ENCODE data around the gene GSG1. TPM values are rescaled to one million over a fixed set of nuclear protein-coding genes. Genes with fewer than 3 reads are reported as not detected.

GSG1 gene
- total RNA-seq (2014; rRNA removed; shearing (Covaris generic)): not detected in 2 replicates
- polyA plus RNA-seq (2015; cell fraction: cytosol; rRNA removed): 0.06 TPM in 1 of 2 replicates, not detected in the other
- not detected in 2 replicates for polyA plus RNA-seq (2015; cell fraction: nucleus; rRNA removed)

DNA sequence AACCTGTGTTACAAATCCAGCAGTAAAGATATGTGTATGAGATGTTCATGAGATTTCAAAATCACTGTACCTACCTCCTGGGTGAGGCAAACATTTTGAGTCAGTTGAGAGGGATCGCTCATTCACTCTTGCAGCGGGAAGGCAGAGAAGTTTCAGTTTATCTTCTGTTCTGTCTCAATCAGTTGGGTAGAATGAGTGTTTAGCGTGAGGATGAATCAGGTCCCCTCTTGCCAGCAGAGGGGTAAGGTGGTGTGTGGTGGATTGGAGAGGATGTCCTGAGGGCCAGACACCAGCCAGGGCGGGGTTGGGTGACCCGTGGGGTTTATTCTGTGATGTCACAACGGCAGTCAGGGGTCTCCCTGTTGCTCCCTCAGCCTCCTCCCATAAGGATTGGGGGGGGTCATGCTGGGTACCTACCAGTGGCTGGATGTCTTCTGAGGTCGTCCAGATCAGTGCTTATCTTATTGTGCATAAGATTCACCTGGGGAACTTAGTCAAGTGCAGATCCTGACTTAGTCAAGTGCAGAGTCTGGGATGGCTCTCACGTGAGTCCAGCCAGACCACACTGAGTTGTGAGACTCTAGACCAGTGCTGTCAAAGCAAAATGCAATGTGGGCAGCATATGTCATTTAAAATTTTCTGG, at the start of gene GSG1:
GSG1 (minus strand) TSS at position 277 of the 643 bp plus-strand sequence; CDS start at position 122, 155 bp downstream.
- DNase-seq (ENCODE audit: low read depth): no peak

DNA sequence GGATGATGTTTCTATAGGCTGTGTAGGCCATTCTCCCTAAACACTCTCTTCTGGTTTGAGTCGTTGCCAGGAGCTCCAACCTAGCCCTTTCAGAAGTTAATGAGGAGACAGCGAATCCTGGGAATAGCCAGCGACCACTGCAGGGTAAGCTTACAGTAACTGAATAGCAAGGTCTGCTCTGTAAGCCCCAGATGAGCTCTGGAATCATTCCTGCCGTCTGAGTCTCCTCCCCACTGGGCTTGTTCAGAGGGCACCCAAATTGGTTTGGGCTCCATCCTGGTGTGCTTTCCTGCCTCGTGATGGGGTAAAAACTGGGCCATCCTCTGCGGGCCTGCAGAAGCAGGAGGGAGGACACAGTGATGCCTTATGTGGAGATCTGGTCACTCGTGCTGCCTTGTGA, 49.7 kb upstream of the GSG1 start:
- no peak for DNase-seq (ENCODE audit: low read depth)

DNA sequence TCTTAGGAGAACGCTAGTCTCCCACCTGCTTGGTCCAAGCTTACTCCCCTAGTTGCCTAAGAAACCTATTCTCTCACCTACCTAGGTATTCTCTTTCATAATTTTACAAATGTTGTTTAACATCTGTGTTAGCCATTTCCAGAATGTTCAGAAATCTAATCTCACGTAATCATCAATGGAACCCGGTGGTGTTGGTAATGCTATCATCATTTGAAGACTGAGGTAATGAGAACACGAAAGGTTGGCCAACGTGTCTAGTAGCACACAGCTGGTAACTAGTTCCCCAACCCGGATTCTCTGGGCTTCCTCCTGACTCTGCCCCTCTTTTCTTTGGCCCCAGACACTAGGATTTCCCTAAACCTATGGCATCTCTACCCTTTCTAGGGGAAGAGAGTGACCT, 49.3 kb upstream of the GSG1 start:
- DNase-seq (ENCODE audit: low read depth): no peak

DNA sequence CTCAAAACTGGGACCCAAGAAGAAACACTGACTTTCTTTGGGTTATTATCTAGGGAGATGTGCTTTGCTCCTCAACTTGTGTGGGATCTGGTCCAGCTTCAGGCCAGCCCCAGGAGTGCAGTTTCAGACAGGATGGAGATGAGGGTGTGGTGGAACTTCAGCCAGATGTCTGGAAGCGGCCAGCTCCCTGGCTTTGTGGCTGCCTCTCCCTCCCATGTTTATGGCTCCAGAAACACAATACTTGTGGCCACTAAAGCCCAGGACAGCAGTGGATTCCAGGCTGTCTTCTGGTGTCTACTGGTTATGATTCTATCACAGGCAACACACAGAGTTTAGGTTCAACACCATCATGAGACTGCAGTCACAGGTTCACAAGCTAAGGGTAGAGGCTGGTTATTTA, 48.8 kb upstream of the GSG1 start:
- DNase-seq (ENCODE audit: low read depth): no peak

DNA sequence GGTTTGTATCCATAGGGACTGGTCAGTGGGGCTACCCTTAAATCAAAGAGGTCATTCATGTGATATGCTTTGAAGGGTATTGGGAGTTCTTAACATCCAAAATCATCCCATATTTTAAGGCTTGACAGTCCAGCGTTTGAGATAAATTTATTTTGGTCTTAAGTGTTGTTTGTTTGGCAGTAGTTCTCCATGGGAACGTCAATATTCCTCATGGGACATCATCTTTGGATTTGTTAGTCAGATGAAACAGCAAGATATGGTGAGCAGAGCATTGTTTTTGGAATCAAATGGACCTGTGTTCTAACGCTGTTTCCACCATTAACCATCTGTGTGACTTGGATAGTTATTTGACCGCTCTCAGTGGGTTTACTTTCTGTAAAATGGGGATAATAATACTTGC, 45.9 kb upstream of the GSG1 start:
- no peak for DNase-seq (ENCODE audit: low read depth)

DNA sequence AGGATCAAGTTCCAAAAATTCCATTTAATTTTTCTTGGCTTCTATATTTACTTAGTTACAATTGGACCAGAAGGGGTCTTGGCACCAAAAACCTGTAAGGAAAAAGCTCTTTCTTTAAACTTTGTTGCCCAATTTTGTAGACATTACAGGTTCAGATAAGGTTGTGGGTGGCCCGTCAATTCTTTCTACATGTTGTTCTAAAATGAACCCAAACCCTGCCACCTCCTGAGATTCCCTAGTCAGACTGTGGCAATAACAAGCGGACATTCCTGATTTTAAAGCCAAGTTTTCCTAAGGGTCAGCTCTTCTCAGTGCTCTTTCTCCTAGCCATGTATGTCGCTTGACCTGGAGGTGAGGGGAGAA, 45.0 kb upstream of the GSG1 start:
- no peak for DNase-seq (ENCODE audit: low read depth)

DNA sequence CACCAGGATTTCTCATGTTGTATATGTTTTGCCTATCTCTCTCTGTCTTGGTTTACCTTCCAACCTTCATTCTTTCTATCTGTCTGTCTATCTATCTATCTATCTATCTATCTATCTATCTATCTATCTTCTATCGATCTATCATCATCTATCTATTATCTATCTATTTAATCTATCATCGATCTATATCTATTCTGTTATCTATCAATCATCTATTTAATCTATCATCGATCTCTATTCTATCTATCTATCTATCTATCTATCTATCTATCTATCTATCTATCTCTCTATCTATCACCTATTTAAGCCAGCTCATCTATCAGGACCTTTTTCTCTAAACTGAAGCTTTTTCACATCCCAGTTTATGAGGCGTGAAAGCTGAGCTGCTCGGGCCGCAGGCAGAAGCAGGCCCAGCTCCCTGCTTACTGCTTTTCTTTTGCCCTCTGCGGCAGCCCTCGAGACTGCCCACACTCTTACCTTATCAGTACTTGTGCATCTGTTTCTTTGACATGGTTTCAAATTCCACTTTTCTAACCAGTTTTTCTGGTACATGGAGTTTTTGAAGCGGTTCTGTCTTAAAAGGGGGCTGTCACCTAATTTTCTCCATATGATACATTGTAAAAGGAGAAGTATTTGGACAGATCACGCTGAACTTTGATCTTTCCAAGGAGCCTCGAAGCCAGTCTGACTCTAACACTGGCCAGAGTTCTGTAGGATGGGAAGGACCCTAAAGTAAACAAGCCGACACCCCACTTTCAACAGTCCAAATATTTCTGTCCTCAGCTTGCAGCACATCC, 44.4 kb upstream of the GSG1 start:
- DNase-seq (ENCODE audit: low read depth): no peak

DNA sequence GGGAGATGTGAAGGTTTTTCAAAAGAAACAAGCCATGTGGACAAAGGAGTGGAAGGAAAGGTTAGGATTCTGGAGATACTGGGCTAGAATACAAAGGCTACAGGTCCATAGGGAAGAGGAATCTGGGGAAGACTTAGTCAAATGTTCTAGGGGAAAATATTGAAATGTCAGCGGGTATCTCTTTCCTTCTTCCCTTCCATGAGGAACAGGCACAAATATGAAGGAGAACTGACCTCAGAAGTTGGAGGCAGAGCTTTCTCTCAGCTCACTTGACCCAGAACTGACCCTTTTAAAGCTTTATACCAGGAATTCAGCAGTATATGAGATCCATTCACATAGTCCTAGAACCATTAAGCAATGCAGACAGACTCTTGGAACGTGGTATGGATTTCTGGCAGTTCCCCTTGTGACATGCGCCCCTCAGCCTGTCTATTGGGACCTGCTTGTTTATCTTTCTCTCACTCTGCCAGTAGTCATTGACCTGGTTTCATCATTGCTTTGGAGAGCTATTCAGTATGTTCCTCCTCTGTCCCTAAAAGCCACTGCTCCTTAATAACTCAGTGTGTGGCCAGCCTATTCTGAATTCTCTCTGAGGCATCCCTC, 43.0 kb upstream of the GSG1 start:
- no peak for DNase-seq (ENCODE audit: low read depth)

DNA sequence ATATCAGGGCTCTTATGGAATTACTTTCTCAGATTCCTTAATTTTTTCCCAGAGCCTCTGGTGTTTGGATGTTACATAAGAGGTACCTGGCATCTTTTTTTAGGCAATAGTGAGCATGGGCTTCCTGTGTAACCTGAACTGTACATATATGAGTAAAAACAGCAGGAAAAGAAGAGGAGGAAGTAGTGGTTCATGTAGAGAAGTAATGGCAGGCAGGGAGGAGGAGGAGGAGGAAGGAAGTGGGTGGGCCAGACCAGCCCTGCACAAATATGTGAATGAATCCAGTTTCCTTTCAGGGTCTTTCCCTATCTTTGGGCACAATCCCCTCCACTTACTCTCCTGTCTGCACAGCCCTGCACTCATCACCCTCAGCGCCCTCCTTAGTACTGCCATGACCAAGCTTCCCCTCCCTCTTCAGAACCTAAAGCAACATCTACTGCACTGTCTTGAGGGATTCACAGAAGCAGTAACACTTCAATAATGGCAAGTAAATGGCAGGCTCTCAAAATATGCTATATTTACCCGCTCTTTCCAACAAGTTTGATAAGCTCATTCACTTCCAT, 40.9 kb upstream of the GSG1 start:
- DNase-seq (ENCODE audit: low read depth): peak; percentile 44

DNA sequence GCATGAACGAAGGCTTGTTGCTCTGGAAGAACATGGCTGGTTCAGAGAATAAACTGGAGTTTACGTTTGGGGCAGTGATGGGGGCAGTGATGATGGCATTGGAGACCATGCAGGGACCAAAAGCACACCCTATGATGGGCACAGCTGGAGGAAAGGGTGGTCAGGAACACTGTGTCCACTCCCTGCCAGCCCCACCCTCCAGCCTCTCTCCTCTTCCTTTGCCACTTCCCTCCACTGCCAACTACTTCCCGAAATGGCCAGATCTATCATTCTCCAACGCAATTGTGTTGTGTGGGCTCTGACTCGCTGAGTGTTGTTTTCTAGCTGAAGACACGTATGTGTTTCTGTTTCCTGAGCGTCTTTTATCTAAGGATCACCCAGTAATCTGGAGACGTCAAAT, 39.3 kb upstream of the GSG1 start:
- DNase-seq (ENCODE audit: low read depth): no peak

DNA sequence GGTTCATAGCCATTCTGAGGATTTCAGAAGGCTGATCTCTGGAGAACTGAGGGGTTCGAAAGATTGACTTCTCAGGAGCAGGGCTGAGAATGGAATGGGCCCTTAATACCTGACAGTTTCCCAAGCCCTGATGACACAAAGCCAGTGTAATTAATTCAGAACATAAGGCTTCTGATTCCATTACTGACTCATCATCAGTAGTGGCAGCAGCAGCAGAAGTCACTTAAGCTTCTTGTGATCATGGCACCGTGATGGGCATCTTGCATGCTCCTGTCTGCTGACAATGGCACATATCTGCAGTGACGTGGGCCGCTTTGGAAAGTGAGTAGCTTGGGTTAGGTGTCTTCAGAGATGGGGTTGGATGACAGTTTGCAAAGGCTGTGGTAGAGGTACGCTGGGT, 38.2 kb upstream of the GSG1 start:
- DNase-seq (ENCODE audit: low read depth): no peak

DNA sequence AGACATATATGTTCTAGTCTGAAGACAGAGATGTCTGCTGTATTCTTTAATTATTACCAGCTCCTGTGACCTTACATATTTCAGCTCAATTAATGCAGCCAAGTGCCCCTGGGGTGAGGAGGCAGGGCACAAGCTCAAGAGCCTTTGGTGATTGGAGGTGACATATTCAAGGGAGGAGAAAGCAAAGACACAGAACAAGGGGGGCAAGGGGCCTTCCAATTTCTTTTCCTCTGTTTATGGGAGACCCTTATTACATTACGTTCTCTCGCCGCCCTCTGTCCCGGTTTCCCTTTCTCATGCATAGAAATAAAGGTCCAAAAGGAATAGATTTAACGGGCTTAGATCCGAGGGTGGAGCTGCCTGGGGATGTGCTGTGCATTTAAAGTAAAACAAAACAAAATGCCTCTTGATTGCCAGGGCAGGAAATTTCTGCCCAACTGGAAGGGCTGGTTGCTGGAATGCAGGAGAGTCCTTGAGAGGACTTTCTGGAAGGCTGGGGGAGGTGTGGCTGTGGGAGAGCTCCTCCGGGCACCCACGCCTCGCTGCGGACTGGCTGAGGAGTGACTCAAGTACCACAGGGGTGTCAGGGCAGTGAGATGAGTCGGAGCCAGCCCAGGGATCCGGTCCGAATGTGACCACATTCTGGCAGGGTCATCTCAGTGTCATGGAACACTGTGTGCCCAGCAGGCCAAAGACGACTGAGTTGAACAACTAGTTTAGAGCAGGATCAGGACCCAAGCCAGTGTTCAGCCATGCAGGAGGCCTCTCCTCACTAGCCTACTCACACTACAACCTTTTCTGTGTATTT, 32.1 kb upstream of the GSG1 start:
- DNase-seq (ENCODE audit: low read depth): peak; percentile 88

DNA sequence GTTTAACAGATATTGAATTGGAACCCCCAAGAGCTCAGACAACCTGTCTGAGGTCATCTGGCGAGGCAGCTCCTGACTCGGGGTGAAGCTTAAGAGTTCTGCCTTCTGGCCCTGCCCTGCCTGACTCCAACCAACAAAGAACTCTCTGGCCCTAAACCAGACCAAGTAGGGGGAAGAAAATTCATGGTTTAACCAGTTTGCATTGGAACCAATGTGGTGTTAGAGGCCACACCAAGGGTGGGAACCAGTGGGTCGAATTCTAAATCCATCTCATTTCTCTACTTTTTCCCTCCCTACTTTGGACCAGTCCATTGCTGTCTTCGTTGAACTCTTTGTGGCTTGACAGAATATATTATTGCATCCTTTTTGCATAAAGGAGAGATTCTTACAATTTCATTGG, 30.4 kb upstream of the GSG1 start:
- DNase-seq (ENCODE audit: low read depth): no peak

DNA sequence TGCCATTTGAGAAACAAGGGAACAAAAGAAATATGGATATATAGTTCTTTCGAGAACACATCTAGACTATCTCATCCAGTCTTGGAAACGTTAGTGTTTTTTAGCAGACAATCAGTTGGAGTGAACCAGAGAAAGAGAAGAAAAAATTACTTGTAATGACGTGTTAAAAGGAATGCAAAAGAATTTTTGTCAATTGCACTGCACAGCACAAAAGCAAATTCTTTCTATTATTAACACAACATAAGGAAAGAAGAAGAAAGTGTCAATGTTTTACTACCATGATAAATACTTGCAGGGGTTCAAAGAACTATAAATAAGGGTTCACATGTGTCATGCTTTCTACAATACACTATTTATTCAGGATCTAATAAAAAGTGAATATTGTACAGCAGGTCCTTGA, 27.5 kb upstream of the GSG1 start:
- DNase-seq (ENCODE audit: low read depth): no peak

DNA sequence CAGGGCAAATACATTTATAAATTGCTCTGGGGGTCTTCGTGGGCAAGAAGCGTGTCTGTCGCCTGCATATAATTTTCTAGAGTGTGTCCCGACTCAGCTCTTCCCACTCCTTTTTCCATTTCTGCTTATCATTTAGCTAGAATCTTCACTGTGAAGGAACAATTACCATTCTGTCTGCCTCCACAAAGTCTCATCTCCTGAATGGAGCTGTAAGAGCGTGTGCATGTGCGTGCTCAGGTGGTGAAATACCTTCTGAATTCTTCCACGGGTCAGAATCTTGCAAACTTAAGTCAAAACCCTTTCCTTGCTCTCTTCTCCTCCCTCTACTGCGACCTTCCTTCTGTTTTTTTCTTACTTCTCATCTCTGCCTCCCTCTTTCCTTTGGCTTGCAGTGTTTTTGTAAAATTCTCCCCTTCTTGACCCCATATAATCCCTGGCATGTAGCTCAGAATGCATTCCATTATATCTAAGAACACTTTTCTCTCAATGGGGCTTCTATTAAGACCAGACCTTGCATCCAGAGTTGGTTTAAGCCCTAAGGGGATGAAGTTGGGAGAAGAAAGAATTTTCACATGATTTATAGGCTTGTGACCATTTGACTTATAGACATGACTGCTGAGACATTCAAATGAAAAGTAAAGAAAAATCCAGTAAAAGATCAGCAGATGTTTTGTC, 25.0 kb upstream of the GSG1 start:
- no peak for DNase-seq (ENCODE audit: low read depth)

DNA sequence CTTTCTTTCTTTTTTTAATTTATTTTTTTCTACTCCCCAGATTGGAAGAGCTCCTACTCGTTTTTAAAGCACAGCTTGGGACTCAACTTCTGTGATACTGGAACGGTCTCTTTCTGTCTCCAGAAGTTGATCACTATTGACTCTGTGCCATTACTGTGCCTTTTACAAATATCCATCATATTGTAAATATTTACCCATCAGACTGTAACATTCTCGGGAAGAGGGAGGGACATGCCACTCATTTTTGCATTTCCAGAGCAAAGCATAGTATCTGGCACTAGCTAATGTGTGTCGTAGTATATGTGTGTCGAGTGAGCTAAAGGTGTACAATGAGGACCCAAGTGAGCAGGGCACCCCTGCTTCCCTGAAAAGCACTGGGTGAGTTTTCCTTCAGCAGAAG, 24.0 kb upstream of the GSG1 start:
- DNase-seq (ENCODE audit: low read depth): no peak

DNA sequence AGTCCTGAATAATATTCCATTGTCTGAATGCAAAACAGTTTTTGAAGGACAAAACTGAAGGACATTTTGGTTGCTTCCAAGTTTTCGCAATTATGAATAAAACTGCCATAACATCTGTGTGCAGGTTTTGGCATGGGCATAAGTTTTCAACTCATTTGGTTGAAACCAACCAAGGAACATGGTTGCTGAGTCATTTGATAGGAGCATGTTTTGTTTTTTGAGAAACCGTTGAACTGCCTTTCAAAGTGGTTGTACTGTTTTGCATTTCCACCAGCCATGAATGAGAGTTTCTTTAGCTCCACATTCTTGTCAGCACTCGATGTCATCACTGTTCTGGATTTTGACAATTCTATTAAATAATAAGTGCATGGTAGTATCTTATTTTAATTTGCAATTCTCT, 23.0 kb upstream of the GSG1 start:
- DNase-seq (ENCODE audit: low read depth): no peak

DNA sequence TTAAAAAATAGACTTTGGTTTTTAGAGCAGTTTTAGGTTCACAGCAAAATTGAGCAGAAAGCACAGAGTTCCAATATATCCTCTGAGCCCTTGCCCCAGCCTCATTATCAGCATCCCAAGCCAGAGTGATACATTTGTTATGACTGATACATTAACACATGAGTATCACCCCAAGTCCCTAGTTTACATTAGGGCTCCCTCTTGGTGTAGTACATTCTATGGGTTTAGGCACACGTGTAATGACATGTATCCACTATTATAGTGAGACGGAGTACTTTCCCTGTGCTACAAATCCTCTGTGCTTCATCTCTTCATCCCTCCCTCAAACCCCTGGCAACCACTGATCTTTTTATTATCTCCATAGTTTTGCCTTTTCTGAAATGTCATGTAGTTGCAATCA, 22.5 kb upstream of the GSG1 start:
- no peak for DNase-seq (ENCODE audit: low read depth)

DNA sequence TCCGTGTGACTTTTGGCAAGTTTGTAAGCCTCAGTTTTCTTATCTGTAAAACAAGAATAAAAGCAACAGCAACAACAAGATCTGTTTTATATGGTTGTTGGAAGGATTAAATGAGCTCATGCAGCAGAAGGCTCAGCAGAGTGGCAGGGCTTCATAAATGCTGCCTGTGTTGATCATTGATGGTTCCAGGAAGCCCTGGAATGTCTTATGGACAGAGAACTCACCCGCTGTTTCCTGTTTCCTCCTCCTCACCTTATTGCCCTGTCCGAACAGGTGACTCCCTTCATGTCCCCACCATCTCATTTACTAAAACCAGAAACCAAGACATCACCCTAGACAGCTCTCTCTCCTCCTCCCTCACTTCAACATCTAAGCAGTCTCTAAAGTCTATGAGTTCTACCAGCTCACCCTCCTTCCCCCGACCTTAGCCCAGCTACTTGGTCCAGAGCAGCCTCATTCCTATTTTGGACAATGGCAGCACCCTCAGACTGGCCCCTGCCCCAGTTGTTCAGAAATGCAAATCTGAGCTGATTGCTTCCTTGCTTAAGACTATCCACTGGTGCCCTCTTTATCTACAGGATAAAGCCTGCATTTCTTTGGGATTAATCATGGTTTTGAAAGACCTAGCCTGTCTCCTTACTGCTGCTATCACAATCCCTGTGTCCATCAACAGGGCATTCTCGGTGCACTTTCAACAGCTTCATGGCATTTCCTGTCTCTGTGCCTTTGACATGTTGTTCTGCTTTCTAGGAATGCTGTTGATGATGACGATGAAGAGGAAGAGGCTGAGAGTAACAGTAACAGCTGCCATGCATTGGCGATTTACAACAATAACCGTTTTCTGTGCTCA, 21.4 kb upstream of the GSG1 start:
- peak; percentile 84 for DNase-seq (ENCODE audit: low read depth)

DNA sequence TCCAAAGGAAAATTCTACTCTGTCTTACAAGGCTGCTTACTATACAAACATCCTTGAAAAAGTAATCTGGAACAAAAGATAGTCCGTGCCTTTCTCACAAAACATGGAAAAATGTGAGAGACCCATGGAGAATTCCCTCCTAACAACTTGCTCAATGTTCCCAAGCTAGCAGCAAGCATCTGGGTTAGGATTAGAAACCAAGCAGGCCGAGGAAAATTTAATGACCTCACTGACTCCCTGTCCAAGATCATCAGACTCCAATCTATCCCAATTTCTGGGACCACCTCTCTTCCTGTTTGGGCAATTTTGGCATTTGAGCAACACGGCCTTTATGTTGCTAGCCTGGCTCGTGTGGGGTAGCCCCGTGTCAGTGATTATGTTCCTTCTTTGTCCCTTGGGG, 18.1 kb upstream of the GSG1 start:
- DNase-seq (ENCODE audit: low read depth): no peak

Data from HT1080 (cell line).